Peyer's patch (tissue), 4 donors: Measurements from ENCODE around the gene SIL1.

Source experiments
- CTCF ChIP-seq, 6 experiments: fragments of 450-650 bp in 4 of 6; fragments of 200-600 bp in 2 of 6; sonication (generic) in 1 of 6; IDR thresholded peaks; one replicate each; pipeline ENCODE4 v1.5.1; 2017 to 2019; ENCODE audit warnings: antibody characterized with exemption in 6 of 6, mild to moderate bottlenecking in 3 of 6, moderate library complexity in 1 of 6
- POLR2A ChIP-seq, 2 donors: fragments of 450-650 bp; IDR thresholded peaks; one replicate each; pipeline ENCODE4 v1.5.1; 2017; ENCODE audit warnings: antibody characterized with exemption in 2 of 2, mild to moderate bottlenecking in 2 of 2, moderate library complexity in 2 of 2

GRCh38 chr5:138911441-138911840 lies 286.7 kb downstream of the SIL1 start:
- TF ChIP-seq POLR2A (IDR thresholded peaks at IDR 0.05) (no peak), CTCF (IDR thresholded peaks at IDR 0.05) (no peak)
